Measurements from ENCODE around the gene FZD8. TPM values are rescaled to one million over a fixed set of nuclear protein-coding genes. Genes with fewer than 3 reads are reported as not detected.

The FZD8 gene
- total and polyA plus RNA-seq, 2 of the 4 experiments (the other 2 are of a cell fraction) = 3.6 to 3.9 TPM

- H3K79me1 ChIP-seq (ENCODE audit: low read depth in 1 of 2, low read length in 2 of 2) = no peaks in the 10 kb centered on the region
- H2AK9ac ChIP-seq (replicated peaks; ENCODE audit: low read depth, low read length, poor library complexity) = no peak overlapping the region
- no TSS peak for BruUV-seq (replicated peaks)
- no peaks in the 10 kb centered on the region; the same call in 1 of the 2 replicates for H4K20me1 ChIP-seq (ENCODE audit: insufficient read depth, low read length)
- ChIA-PET POLR2A (ENCODE audit: unreplicated experiment) (no interaction called here), CTCF (interaction anchor here (0.8 to 1.6 kb wide), 3 partner anchors 14 to 1292 kb away, joined by 3 to 4 read pairs (median 3); no protein-coding TSS in a partner anchor)
- H3K4me1 ChIP-seq (ENCODE audit: control insufficient read depth, insufficient read depth, low read length) = no peaks in the 10 kb centered on the region
- no peak overlapping the region for H3K56ac ChIP-seq (ENCODE audit: extremely low read depth, insufficient read depth, low read length)
- no peak overlapping the region for H4K8ac ChIP-seq (ENCODE audit: low read depth in 2 of 2, low read length in 2 of 2)
- DNase-seq = no peak
- TF ChIP-seq BHLHE40 (IDR thresholded peaks at IDR 0.05; ENCODE audit: low read depth, low read length) = no peak
- TF ChIP-seq RAD21 (IDR thresholded peaks at IDR 0.05; ENCODE audit: low read length) = no peak
- TF ChIP-seq ELK1 (IDR thresholded peaks at IDR 0.05; ENCODE audit: borderline replicate concordance, low read depth, low read length) = no peak
- TF ChIP-seq, protein P1, sequence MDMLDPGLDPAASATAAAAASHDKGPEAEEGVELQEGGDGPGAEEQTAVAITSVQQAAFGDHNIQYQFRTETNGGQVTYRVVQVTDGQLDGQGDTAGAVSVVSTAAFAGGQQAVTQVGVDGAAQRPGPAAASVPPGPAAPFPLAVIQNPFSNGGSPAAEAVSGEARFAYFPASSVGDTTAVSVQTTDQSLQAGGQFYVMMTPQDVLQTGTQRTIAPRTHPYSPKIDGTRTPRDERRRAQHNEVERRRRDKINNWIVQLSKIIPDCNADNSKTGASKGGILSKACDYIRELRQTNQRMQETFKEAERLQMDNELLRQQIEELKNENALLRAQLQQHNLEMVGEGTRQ (IDR thresholded peaks at IDR 0.05; ENCODE audit: low read depth, low read length) = no peak
- TF ChIP-seq, protein P2, sequence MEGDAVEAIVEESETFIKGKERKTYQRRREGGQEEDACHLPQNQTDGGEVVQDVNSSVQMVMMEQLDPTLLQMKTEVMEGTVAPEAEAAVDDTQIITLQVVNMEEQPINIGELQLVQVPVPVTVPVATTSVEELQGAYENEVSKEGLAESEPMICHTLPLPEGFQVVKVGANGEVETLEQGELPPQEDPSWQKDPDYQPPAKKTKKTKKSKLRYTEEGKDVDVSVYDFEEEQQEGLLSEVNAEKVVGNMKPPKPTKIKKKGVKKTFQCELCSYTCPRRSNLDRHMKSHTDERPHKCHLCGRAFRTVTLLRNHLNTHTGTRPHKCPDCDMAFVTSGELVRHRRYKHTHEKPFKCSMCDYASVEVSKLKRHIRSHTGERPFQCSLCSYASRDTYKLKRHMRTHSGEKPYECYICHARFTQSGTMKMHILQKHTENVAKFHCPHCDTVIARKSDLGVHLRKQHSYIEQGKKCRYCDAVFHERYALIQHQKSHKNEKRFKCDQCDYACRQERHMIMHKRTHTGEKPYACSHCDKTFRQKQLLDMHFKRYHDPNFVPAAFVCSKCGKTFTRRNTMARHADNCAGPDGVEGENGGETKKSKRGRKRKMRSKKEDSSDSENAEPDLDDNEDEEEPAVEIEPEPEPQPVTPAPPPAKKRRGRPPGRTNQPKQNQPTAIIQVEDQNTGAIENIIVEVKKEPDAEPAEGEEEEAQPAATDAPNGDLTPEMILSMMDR (conservative IDR thresholded peaks at IDR 0.05; ENCODE audit: low read depth, low read length) = no peak
- no peak for TF ChIP-seq RCOR1 (IDR thresholded peaks at IDR 0.05; ENCODE audit: insufficient replicate concordance, low read length)
- TF ChIP-seq FOS (IDR thresholded peaks at IDR 0.05; ENCODE audit: low read depth, low read length) = no peak
- TF ChIP-seq POLR2A (IDR thresholded peaks at IDR 0.05; ENCODE audit: low read depth, low read length) = no peak
- TF ChIP-seq RFX5 (IDR thresholded peaks at IDR 0.05; ENCODE audit: low read depth, low read length) = no peak
- TF ChIP-seq SMC3 (IDR thresholded peaks at IDR 0.05; ENCODE audit: low read depth, low read length) = no peak
- H3K9me1 ChIP-seq (ENCODE audit: insufficient read depth, low read length) = no peaks in the 10 kb centered on the region
- no peak overlapping the region for H3K18ac ChIP-seq (ENCODE audit: low read depth, low read length)
- no peak overlapping the region for H4K91ac ChIP-seq (ENCODE audit: insufficient read depth, low read depth, low read length)
- no peak overlapping the region for H2BK5ac ChIP-seq (ENCODE audit: low read depth, low read length, poor library complexity, severe bottlenecking)
- H3K4me3 ChIP-seq (ENCODE audit: insufficient read depth, low read depth, low read length) = no peak overlapping the region
- in situ Hi-C loops (cut with MboI; ENCODE audit: low sequenced_read_pairs) (no loop called here), dilution Hi-C loops (cut with HindIII; ENCODE audit: low sequenced_read_pairs, unreplicated experiment) (no loop called here), intact Hi-C loops (cut with micrococcal nuclease) (no loop called here)
- no peak overlapping the region for H2AFZ ChIP-seq (replicated peaks; ENCODE audit: low read length, poor library complexity)
- peaks cover 9% of the 10 kb centered on the region for H3K9me3 ChIP-seq (ENCODE audit: control insufficient read depth, insufficient read depth, low read length)
- no peak overlapping the region for H3K23ac ChIP-seq (ENCODE audit: low read depth, low read length)
- no peak overlapping the region for H3K4me2 ChIP-seq (ENCODE audit: low read depth, low read length)
- H3K4ac ChIP-seq (ENCODE audit: low read depth, low read length) = no peak overlapping the region
- H3K9ac ChIP-seq (ENCODE audit: low read depth, low read length) = no peak overlapping the region
- no peak overlapping the region for H3K27ac ChIP-seq (ENCODE audit: insufficient read depth, low read length)
- no peak for ATAC-seq (ENCODE audit: low read depth)
- H2BK120ac ChIP-seq (ENCODE audit: low read depth, low read length) = no peak overlapping the region
- H2AK5ac ChIP-seq (ENCODE audit: low read depth, low read length) = no peak overlapping the region
- H3K36me3 ChIP-seq (ENCODE audit: control insufficient read depth, insufficient read depth, low read length) = no peaks in the 10 kb centered on the region
- no peak overlapping the region for H4K5ac ChIP-seq (ENCODE audit: low read depth, low read length)
- peaks cover 31% of the 10 kb centered on the region for H3K27me3 ChIP-seq (ENCODE audit: control insufficient read depth, insufficient read depth, low read length)
- H3K14ac ChIP-seq (replicated peaks; ENCODE audit: low read depth, low read length) = no peak overlapping the region
- no peak overlapping the region for H2BK20ac ChIP-seq (ENCODE audit: low read depth, low read length)
- no peak overlapping the region for H2BK15ac ChIP-seq (ENCODE audit: low read depth, low read length)
Measured at GRCh38 chr10:35588836-35589235, 53.3 kb downstream of the FZD8 start.
